CD1c-positive myeloid dendritic cell (primary cell): ENCODE data around the gene BABAM1.

Source experiments
- DNase-seq: peaks from one replicate; pipeline ENCODE4 v3.0.0-alpha.2; 2016; ENCODE audit errors: extremely low spot score

Gene BABAM1

GRCh38 chr19:17321655-17322489, 54.6 kb downstream of the BABAM1 start:
- DNase-seq = no peak

GRCh38 chr19:17322854-17323253, 55.6 kb downstream of the BABAM1 start:
- DNase-seq = no peak

- no peak for DNase-seq
These were observed 56.2 kb downstream of the BABAM1 start for GRCh38 chr19:17323300-17323963.

- DNase-seq = no peak
These were observed 56.7 kb downstream of the BABAM1 start for GRCh38 chr19:17323964-17324332.

GRCh38 chr19:17324357-17325114, 57.3 kb downstream of the BABAM1 start:
- DNase-seq = no peak

- DNase-seq = no peak
These were observed 57.9 kb downstream of the BABAM1 start for GRCh38 chr19:17325133-17325532.

GRCh38 chr19:17325881-17326594, 58.8 kb downstream of the BABAM1 start:
- no peak for DNase-seq

GRCh38 chr19:17326595-17326966, 59.3 kb downstream of the BABAM1 start:
- no peak for DNase-seq

GRCh38 chr19:17327068-17327653, 59.9 kb downstream of the BABAM1 start:
- no peak for DNase-seq

GRCh38 chr19:17327654-17328516, 60.6 kb downstream of the BABAM1 start:
- peak; percentile 72 for DNase-seq
